GM23338 (cell line): ENCODE measurements around the gene CTNNA2. TPM values are rescaled to one million over a fixed set of nuclear protein-coding genes. Genes with fewer than 3 reads are reported as not detected.

Source experiments
- ATAC-seq: fragments of 200-7000 bp; cut with Tn5 transposase; 3 replicates; pipeline ENCODE4 v1.9.1; 2020
- DNase-seq: peaks from one replicate; pipeline ENCODE4 v3.0.0-alpha.2; 2015; ENCODE audit warnings: low spot score
- H2AFZ ChIP-seq: fragments of 200-600 bp; sonication (generic); 2 replicates; pipeline ENCODE4 v1.8.0; 2016; ENCODE audit warnings: antibody characterized with exemption, mild to moderate bottlenecking, moderate library complexity
- H3F3A ChIP-seq: fragments of 200-600 bp; sonication (generic); replicated peaks from 2 replicates; pipeline ENCODE4 v1.8.0; 2017; ENCODE audit warnings: antibody characterized with exemption, mixed run types, low read depth
- H3K27ac ChIP-seq: fragments of 200-600 bp; sonication (generic); 2 replicates; pipeline ENCODE4 v1.6.1; 2016; ENCODE audit warnings: low read depth
- H3K27me3 ChIP-seq: fragments of 200-600 bp; sonication (generic); 2 replicates; pipeline ENCODE4 v1.8.0; 2016; ENCODE audit warnings: mild to moderate bottlenecking, mixed run types, moderate library complexity; ENCODE audit not compliant: insufficient read depth
- H3K36me3 ChIP-seq: fragments of 200-600 bp; sonication (generic); 2 replicates; pipeline ENCODE4 v1.8.0; 2016; ENCODE audit warnings: mild to moderate bottlenecking; ENCODE audit not compliant: insufficient read depth
- H3K4me1 ChIP-seq: fragments of 200-600 bp; sonication (generic); 2 replicates; pipeline ENCODE4 v1.8.0; 2016; ENCODE audit warnings: mild to moderate bottlenecking, moderate library complexity; ENCODE audit not compliant: insufficient read depth
- H3K4me2 ChIP-seq: fragments of 200-600 bp; sonication (generic); 2 replicates; pipeline ENCODE4 v1.7.1; 2017; ENCODE audit warnings: mixed run types
- H3K4me3 ChIP-seq: fragments of 200-600 bp; sonication (generic); 2 replicates; pipeline ENCODE4 v1.6.1; 2016; ENCODE audit warnings: mixed run types
- H3K79me2 ChIP-seq: fragments of 200-600 bp; sonication (generic); replicated peaks from 2 replicates; pipeline ENCODE4 v1.8.0; 2017; ENCODE audit warnings: mild to moderate bottlenecking; ENCODE audit not compliant: insufficient read depth
- H3K9me2 ChIP-seq: fragments of 200-600 bp; sonication (generic); 2 replicates; pipeline ENCODE4 v1.8.0; 2017; ENCODE audit not compliant: insufficient read depth
- H4K20me1 ChIP-seq: fragments of 200-600 bp; sonication (generic); replicated peaks from 2 replicates; pipeline ENCODE4 v1.8.0; 2017; ENCODE audit warnings: mild to moderate bottlenecking; ENCODE audit not compliant: insufficient read depth
- H3K27ac Mint-ChIP-seq: 2 replicates; pipeline ENCODE4 v1.8.0; 2020; ENCODE audit warnings: inconsistent platforms, mild to moderate bottlenecking, moderate library complexity, mixed read lengths
- H3K27me3 Mint-ChIP-seq: 3 replicates; pipeline ENCODE4 v1.8.0; 2022; ENCODE audit warnings: low read depth, mild to moderate bottlenecking, moderate library complexity, mixed read lengths, inconsistent platforms; ENCODE audit not compliant: insufficient read depth, poor library complexity
- H3K36me3 Mint-ChIP-seq: 3 replicates; pipeline ENCODE4 v1.8.0; 2021; ENCODE audit warnings: low read depth, mild to moderate bottlenecking, inconsistent platforms, moderate library complexity, mixed read lengths
- H3K4me1 Mint-ChIP-seq: 3 replicates; pipeline ENCODE4 v1.8.0; 2020; ENCODE audit warnings: mild to moderate bottlenecking, inconsistent platforms, mixed read lengths
- H3K4me3 Mint-ChIP-seq: 3 replicates; pipeline ENCODE4 v1.8.0; 2021; ENCODE audit warnings: moderate library complexity, mild to moderate bottlenecking, inconsistent platforms, mixed read lengths
- H3K9me3 Mint-ChIP-seq: 3 replicates; pipeline ENCODE4 v1.8.0; 2020; ENCODE audit warnings: moderate library complexity, mild to moderate bottlenecking, inconsistent platforms, mixed read lengths
- CREB1 ChIP-seq: fragments of 250-450 bp; sonication (Bioruptor Pico); IDR thresholded peaks from 2 replicates; pipeline ENCODE4 v1.5.0; 2020; ENCODE audit warnings: low read depth, mild to moderate bottlenecking, moderate library complexity
- CTCF ChIP-seq, 2 experiments: fragments of 200-600 bp in 1 of 2; sonication (generic) in 1 of 2; conservative IDR thresholded peaks; 2 replicates each; pipeline versions ENCODE4 v1.5.1 to v1.6.1; 2016 to 2017; ENCODE audit warnings: antibody characterized with exemption in 2 of 2, low read depth in 2 of 2, mild to moderate bottlenecking in 2 of 2, moderate library complexity in 1 of 2
- ETS1 ChIP-seq: IDR thresholded peaks from 2 replicates; pipeline ENCODE4 v1.6.1; 2016; ENCODE audit warnings: antibody characterized with exemption
- EZH2 ChIP-seq: fragments of 200-600 bp; sonication (generic); IDR thresholded peaks from one replicate; pipeline ENCODE4 v1.8.0; 2017; ENCODE audit warnings: antibody characterized with exemption, mild to moderate bottlenecking, low read depth; ENCODE audit not compliant: unreplicated experiment
- EZH2phosphoT487 ChIP-seq: fragments of 200-600 bp; sonication (generic); IDR thresholded peaks from one replicate; pipeline ENCODE4 v1.8.1; 2018; ENCODE audit warnings: antibody characterized with exemption; ENCODE audit not compliant: unreplicated experiment
- JUNB ChIP-seq: IDR thresholded peaks from one replicate; pipeline ENCODE4 v1.6.1; 2016; ENCODE audit warnings: antibody characterized with exemption; ENCODE audit not compliant: unreplicated experiment
- NANOG ChIP-seq: IDR thresholded peaks from 2 replicates; pipeline ENCODE4 v1.6.1; 2016; ENCODE audit warnings: antibody characterized with exemption, borderline replicate concordance
- POLR2AphosphoS5 ChIP-seq: IDR thresholded peaks from 2 replicates; pipeline ENCODE4 v1.6.1; 2016; ENCODE audit warnings: antibody characterized with exemption, low read depth
- REST ChIP-seq: IDR thresholded peaks from one replicate; pipeline ENCODE4 v1.6.1; 2018; ENCODE audit warnings: antibody characterized with exemption; ENCODE audit not compliant: unreplicated experiment
- STAT1 ChIP-seq: IDR thresholded peaks from one replicate; pipeline ENCODE4 v1.6.1; 2016; ENCODE audit warnings: antibody characterized with exemption; ENCODE audit not compliant: unreplicated experiment
- ZNF114 ChIP-seq: fragments of 250-450 bp; sonication (Bioruptor Pico); IDR thresholded peaks from 2 replicates; pipeline ENCODE4 v1.5.0; 2020; ENCODE audit warnings: mild to moderate bottlenecking, moderate library complexity
- ZNF331 ChIP-seq: fragments of 250-450 bp; sonication (Bioruptor Pico); IDR thresholded peaks from 2 replicates; pipeline ENCODE4 v1.5.0; 2020; ENCODE audit warnings: low read depth, mild to moderate bottlenecking, moderate library complexity
- ZNF462 ChIP-seq: fragments of 250-450 bp; sonication (Bioruptor Pico); IDR thresholded peaks from 2 replicates; pipeline ENCODE4 v1.5.0; 2020; ENCODE audit warnings: mild to moderate bottlenecking, moderate library complexity
- polyA plus RNA-seq: library from polyadenylated mRNA; unstranded; fragments of >200 nt; fragmentation: Nextera tagmentation; extraction: Ambion mirVana; gene quantifications from 2 replicates; pipeline ENCODE4 v1.2.1, GENCODE V29; 2016
- total RNA-seq: library from RNA; depleted of rRNA; stranded (reverse); fragments of >200 nt; shearing (Covaris generic); gene quantifications from 2 replicates; pipeline ENCODE4 v1.2.3, GENCODE V29; 2014

Gene CTNNA2
- total and polyA plus RNA-seq, 2 experiments from 2014 or later: 6.4 to 15.6 TPM

- Histone ChIP-seq H2AFZ (no peak overlapping the region), H3K36me3 (no peaks in the 10 kb centered on the region), H3K4me1 (no peaks in the 10 kb centered on the region), H3K4me2 (no peak overlapping the region), H3K4me3 (no peak overlapping the region), H3K9me2 (no peaks in the 10 kb centered on the region), H3F3A (no peaks in the 10 kb centered on the region), H3K27ac (no peak overlapping the region), H3K79me2 (no peaks in the 10 kb centered on the region), H3K27me3 (no peaks in the 10 kb centered on the region), H4K20me1 (no peaks in the 10 kb centered on the region)
- Mint-ChIP-seq H3K27me3 (no peaks in the 10 kb centered on the region), H3K27ac (no peak overlapping the region), H3K4me3 (no peak overlapping the region), H3K36me3 (no peaks in the 10 kb centered on the region), H3K9me3 (no peaks in the 10 kb centered on the region), H3K4me1 (peaks cover 3% of the 10 kb centered on the region; the same call in 2 of the 3 replicates)
- ATAC-seq: no peak
- TF ChIP-seq NANOG (no peak), ETS1 (no peak), CREB1 (CRISPR knock-in tag) (no peak), ZNF462 (CRISPR knock-in tag) (no peak), ZNF114 (CRISPR knock-in tag) (no peak), JUNB (no peak), POLR2AphosphoS5 (no peak), ZNF331 (CRISPR knock-in tag) (no peak), CTCF (conservative IDR thresholded peaks at IDR 0.05; ENCODE audit: low read depth in 2 of 2) (no peak), EZH2 (no peak), REST (no peak), EZH2phosphoT487 (no peak), STAT1 (no peak)
- no peak for DNase-seq
Observed at GRCh38 chr2:79734518-79734917, 221.7 kb downstream of the CTNNA2 start.
